H1 (cell line): ENCODE data around the gene RAPGEF1. TPM values are rescaled to one million over a fixed set of nuclear protein-coding genes. Genes with fewer than 3 reads are reported as not detected.

ENCODE experiments used
- ATF3 ChIP-seq: IDR thresholded peaks from 2 replicates; pipeline ENCODE4 v1.6.1; 2011; ENCODE audit warnings: low read depth, mild to moderate bottlenecking, low read length; ENCODE audit not compliant: insufficient read depth
- BCL11A ChIP-seq, 2 experiments: IDR thresholded peaks; one replicate each; pipeline ENCODE4 v1.6.1; 2011; ENCODE audit warnings: low read depth in 2 of 2, low read length in 2 of 2, mild to moderate bottlenecking in 2 of 2
- CBX5 ChIP-seq: fragments of 300-800, 300-1000 bp; sonication (generic); IDR thresholded peaks from 2 replicates; pipeline ENCODE4 v1.7.1; 2016; ENCODE audit warnings: antibody characterized with exemption, low read length, low read depth
- CBX8 ChIP-seq: fragments of 300-800, 300-1000 bp; sonication (generic); IDR thresholded peaks from 2 replicates; pipeline ENCODE4 v1.7.1; 2016; ENCODE audit warnings: low read depth, low read length, borderline replicate concordance
- CHD7 ChIP-seq: fragments of 300-600 bp; sonication (generic); IDR thresholded peaks from 2 replicates; pipeline ENCODE4 v1.7.1; 2012; ENCODE audit warnings: low read length, moderate library complexity, mild to moderate bottlenecking, inconsistent platforms; ENCODE audit not compliant: insufficient replicate concordance
- MAFK ChIP-seq: IDR thresholded peaks from 2 replicates; pipeline ENCODE4 v1.6.1; 2012; ENCODE audit warnings: low read depth, mild to moderate bottlenecking, improper control_type of control experiment, low read length
- NANOG ChIP-seq: IDR thresholded peaks from 2 replicates; pipeline ENCODE4 v1.6.1; 2011; ENCODE audit warnings: low read length, low read depth, mild to moderate bottlenecking, inconsistent platforms; ENCODE audit not compliant: insufficient read depth, poor library complexity, severe bottlenecking
- NRF1 ChIP-seq: IDR thresholded peaks from 2 replicates; pipeline ENCODE4 v1.6.1; 2011; ENCODE audit warnings: mild to moderate bottlenecking, low read depth, low read length, improper control_type of control experiment
- POLR2A ChIP-seq, 2 experiments: IDR thresholded peaks; 1 replicate in 1 of 2; 2 replicates in 1 of 2; pipeline ENCODE4 v1.6.1; 2011; ENCODE audit warnings: low read depth in 2 of 2, low read length in 2 of 2, mild to moderate bottlenecking in 2 of 2; ENCODE audit errors: control extremely low read depth in 1 of 2
- RFX5 ChIP-seq: IDR thresholded peaks from 2 replicates; pipeline ENCODE4 v1.6.1; 2011; ENCODE audit warnings: low read depth, low read length, improper control_type of control experiment, borderline replicate concordance
- SP2 ChIP-seq: IDR thresholded peaks from 2 replicates; pipeline ENCODE4 v1.6.1; 2012; ENCODE audit warnings: mild to moderate bottlenecking, low read length, inconsistent platforms
- polyA plus RNA-seq, 7 experiments: library from polyadenylated mRNA; depleted of rRNA in 3 of 7; stranded (reverse) in 5 of 7; unstranded in 2 of 7; fragments of >200 nt in 5 of 7; fragments of 200-250 nt in 2 of 7; gene quantifications; 1 replicate in 5 of 7; 2 replicates in 1 of 7; 4 replicates in 1 of 7; pipeline versions ENCODE4 v1.2.1 to v1.2.3, GENCODE V29; 2011 to 2013; ENCODE audit warnings: missing spikeins in 2 of 7, mixed read lengths in 2 of 7
- total RNA-seq: library from RNA; stranded (reverse); fragmentation: NEBNext Ultra II Directional; extraction: Animal tissue kit (Norgen Biotek cat#: 25700); gene quantifications from 2 replicates; pipeline ENCODE4 v1.2.1, GENCODE V29; 2021

The RAPGEF1 gene
- total and polyA plus RNA-seq, 2 of the 8 experiments (the other 6 are each of a cell fraction or from before 2014, with no cell fraction given), result 29.7 to 78.9 TPM

- TF ChIP-seq CHD7 (no peak), CBX8 (no peak), RFX5 (no peak), NANOG (no peak), SP2 (no peak), CBX5 (no peak), POLR2A (IDR thresholded peaks at IDR 0.05; ENCODE audit: control extremely low read depth in 1 of 2, low read depth in 2 of 2, low read length in 2 of 2) (no peak), ATF3 (no peak), BCL11A (IDR thresholded peaks at IDR 0.05; ENCODE audit: low read depth in 2 of 2, low read length in 2 of 2) (no peak), NRF1 (no peak), MAFK (no peak)
Observed at GRCh38 chr9:131714161-131714646, 25.7 kb downstream of the RAPGEF1 start (continued).
